Activated CD4-positive, CD25-positive, alpha-beta regulatory T cell treated with anti-CD3 and anti-CD28 coated beads, Interleukin-2, amount 50 U/mL, for 24 hours (primary cell): ENCODE data around the gene LAGE3.

Source experiments
- ATAC-seq, 2 donors: fragments of 150-1000 bp; cut with Tn5 transposase; one replicate each; pipeline ENCODE4 v1.10.0; 2021; ENCODE audit warnings: mild to moderate bottlenecking in 1 of 2, moderate library complexity in 1 of 2

LAGE3 gene

DNA sequence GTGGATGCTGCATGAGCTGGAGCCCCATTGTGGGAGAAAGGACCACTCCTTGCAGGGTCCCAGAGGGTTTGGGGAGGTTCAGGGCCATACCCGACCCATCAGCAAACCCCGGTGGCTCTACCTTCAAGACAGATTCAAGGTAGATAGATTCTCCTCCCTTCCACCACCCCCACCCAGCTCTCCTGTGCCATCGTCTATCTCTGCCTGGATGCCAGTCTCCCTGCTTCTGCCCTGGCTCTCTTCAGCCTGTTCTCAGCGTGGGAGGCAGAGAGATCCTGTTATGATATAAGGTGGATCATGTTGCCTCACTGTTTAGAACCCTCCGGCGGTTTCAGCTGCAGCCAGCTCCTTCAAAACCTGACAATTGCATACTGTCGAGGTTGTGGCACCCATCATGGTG lies 5.4 kb downstream of the LAGE3 start:
- no peak for ATAC-seq

DNA sequence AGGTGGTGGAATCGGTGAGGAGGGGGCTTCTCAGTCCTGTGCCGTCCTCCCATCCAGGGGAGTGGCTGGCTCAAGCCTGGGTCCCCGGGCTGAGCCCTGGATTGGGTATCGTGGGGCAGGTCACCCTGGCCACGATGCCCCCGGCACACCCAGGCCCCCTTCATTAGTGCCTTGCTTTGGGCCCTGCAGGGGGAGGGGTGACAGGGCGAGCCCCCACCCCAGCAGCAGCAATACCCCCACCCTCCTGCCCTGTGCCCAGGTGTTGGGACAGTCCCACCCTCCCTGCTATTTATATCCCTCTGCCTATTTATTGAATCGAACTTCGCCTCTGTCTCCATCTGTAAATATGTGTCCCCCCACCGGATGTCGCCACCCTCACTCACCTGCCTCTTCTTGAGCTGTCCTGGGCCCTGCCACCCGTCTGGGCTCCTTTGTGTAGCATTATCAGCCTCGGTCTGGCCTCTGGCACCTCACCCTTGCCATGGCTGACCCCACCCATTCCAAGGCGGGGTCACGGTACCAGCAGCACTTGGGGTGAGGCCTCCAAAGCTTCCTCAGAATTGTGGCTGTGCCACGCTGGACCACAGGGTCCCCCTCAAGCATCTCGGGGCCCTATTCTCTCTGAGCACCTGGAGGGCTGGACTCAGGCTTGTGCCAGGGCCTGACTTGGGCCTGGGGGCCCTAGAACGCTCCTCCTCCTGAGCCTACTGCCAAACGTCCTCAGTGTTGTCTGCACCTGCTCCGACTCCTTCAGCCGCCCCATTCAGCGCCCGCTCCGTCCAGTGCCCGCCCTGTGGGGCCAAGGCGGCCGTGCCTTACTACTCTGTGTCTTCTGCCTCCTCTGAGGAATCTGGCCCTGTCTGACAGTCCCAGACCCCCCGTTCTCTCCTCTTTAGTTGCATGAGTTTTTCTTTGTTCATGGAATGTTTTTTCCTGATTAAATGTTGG lies 6.1 kb downstream of the LAGE3 start:
- ATAC-seq = no peak

DNA sequence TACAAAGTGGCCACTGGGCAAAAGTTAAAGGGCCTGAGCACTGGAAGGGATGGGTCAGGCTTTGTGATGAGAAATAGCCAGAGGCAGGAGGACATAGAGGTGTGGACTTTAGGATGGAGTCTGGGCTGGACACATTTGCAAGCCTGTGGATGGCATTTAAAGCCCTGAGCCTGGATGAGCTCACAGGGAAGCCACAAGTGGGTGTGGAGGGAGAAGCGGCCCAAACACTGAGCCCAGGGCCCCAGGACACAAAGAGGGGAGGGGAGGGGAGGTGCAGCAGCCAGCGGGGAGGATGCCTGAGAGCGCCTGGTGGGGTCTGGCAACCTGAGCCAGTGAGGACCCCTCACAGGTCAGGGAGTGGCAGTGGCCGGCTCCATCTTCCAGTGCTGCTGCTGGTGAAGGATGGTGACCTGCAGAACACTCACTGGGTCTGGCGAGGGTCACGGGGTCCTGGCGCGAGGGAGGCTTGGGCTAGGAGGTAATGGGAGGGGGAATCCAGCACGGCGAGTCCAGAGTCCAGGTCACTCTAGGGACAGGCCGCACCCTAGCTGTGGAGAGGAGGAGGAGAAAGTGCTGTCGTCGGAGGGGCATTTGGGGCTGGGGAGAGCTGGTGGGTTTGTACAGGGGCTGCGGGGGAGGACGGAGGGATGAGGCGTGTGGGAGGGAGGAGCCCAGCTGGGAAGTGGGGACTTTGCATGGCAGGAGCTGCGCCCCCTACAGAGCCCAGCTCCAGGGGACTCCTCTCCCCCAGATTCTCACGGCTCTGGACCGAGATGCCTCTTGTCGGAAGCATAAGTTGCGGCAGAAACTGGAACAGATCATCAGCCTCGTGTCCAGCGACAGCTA lies 7.0 kb downstream of the LAGE3 start:
- ATAC-seq = no peak

DNA sequence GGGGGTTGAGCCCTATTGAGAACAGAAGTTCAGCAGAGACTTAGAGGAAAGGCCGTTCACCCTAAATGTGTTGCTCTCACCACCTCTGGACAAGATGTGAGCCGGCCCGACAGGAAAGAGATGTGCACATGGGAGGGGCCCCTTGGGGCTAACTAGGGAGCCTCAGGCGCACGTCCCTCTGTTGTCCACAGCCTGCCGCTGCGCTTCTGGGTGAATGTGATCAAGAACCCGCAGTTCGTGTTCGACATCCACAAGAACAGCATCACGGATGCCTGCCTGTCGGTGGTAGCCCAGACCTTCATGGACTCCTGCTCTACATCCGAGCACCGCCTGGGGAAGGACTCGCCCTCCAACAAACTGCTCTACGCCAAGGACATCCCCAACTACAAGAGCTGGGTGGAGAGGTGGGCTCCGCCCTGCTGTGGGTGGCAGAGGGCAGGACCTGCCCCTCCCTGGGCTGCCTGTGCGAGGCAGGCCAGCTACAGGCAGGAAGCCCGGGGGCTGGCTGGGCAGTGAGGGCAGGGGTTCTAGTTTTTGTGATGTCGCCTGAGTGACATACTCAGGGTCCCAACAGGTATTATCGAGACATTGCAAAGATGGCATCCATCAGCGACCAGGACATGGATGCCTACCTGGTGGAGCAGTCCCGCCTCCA lies 8.0 kb downstream of the LAGE3 start:
- ATAC-seq = no peak

DNA sequence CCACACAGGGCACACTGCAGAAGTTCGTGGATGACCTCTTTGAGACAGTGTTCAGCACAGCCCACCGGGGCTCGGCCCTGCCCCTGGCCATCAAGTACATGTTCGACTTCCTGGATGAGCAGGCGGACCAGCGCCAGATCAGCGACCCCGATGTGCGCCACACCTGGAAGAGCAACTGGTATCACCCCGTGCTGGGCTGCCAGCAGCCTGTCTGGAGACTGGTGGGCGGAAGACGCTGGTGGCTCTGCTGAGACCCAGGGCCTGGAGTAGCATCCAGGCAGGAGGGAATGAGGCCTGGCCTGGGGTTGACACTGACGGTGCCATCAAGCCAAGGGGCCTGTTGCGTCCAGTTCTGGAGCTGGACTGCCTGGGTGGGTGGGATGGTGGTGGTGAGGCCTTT lies 8.6 kb downstream of the LAGE3 start:
- no peak for ATAC-seq

DNA sequence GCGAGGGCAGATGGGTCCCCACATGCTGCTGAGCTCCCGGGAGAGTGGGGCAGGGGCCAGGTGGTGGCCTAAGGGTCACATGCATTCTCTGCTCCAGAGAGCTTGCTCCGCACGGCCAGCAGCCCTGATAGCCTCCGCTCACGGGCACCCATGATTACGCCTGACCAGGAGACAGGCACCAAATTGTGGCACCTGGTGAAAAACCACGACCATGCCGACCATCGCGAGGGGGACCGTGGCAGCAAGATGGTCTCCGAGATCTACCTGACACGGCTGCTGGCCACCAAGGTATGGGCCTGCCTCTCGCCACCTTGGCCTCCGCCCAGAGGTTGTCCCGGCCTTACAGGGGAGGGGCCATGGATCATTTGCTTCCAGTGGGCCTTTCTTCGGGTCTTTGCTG lies 9.2 kb downstream of the LAGE3 start:
- ATAC-seq = no peak

DNA sequence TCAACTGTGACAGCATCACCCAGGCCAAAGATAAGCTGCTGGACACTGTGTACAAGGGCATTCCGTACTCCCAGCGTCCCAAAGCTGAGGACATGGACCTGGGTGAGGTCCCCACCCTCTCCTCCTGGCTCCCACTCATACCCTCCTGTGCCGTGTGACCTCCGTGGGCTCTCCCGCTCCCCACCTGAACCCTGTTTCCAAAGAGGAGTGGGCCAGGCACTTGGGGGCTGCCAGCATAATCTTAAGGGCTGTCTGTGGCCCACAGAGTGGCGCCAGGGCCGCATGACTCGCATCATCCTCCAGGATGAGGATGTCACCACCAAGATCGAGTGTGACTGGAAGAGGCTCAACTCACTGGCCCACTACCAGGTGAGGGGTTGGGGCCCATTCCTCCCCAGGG lies 10.0 kb downstream of the LAGE3 start:
- ATAC-seq = no peak

DNA sequence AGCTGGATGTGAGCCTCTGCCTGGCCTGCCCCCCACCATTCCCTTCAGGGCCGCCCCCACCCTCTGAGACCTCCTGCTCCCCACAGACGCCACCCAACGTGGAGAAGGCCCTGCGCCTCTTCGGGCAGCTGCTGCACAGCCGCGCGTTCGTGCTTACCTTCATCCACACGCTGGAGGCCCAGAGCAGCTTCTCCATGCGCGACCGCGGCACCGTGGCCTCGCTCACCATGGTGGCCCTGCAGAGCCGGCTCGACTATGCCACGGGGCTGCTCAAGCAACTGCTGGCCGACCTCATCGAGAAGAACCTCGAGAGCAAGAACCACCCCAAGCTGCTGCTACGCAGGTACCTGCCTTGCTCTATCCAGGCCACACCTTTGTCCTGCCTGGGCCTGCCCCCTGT lies 10.9 kb downstream of the LAGE3 start:
- no peak for ATAC-seq

DNA sequence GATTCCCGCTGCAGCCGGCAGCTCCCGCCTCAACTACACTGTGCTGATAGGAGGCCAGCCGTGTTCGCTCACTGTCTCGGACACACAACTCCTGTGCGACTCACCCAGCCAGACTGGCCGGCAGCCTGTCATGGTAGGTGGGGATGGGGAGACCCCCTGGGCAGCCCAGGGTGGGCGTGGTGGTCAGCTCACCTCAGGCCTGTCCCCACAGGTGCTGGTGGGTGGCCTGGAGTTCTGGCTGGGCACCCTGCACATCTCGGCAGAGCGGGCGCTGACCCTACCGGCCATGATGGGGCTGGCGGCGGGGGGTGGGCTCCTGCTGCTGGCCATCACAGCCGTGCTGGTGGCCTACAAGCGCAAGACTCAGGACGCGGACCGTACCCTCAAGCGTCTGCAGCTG lies 11.5 kb downstream of the LAGE3 start:
- ATAC-seq = no peak

DNA sequence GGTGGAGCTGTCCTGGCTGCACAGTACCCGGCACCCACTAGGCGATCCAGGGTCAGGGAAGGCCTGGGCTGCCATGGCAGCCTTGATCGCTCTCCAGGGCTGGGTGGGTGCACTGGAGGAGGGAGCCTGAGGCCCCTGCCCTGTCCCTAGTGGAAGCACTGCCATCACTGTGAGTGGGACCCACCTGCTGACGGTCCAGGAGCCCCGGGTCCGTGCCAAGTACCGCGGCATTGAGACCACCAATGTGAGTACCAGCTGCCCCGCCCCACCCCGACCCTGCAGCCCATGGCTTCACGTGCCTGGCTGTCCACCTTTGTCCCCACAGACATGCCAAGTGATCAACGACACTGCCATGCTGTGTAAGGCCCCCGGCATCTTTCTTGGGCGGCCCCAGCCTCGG lies 12.2 kb downstream of the LAGE3 start:
- ATAC-seq = no peak

DNA sequence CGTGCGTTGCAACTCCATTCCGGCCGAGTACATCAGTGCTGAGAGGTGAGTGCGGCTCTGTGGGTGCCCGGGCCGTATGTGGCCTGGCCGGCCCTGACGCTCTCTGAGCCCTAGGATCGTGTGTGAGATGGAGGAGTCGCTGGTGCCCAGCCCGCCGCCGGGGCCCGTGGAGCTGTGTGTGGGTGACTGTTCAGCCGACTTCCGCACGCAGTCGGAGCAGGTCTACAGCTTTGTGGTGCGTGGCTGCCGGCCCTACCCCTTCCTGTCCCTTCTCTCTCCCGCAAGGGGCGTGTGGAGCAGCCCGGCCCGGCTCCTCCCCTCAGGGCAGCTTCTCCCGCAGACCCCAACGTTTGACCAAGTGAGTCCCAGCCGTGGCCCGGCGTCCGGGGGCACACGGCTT lies 13.0 kb downstream of the LAGE3 start:
- ATAC-seq = no peak

DNA sequence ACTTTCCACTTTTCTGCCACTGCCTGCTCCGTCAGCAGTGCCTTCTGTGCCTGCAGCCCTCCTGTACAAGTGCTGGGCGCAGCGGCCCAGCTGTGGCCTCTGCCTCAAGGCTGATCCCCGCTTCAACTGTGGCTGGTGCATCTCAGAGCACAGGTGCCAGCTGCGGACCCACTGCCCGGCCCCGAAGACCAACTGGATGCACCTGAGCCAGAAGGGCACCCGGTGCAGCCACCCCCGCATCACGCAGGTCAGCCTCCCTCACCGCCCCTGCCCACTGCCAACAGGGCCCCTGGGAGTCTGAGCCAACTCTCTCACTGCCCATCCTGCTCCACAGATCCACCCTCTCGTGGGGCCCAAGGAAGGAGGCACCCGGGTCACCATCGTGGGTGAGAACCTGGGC lies 13.5 kb downstream of the LAGE3 start:
- no peak for ATAC-seq

DNA sequence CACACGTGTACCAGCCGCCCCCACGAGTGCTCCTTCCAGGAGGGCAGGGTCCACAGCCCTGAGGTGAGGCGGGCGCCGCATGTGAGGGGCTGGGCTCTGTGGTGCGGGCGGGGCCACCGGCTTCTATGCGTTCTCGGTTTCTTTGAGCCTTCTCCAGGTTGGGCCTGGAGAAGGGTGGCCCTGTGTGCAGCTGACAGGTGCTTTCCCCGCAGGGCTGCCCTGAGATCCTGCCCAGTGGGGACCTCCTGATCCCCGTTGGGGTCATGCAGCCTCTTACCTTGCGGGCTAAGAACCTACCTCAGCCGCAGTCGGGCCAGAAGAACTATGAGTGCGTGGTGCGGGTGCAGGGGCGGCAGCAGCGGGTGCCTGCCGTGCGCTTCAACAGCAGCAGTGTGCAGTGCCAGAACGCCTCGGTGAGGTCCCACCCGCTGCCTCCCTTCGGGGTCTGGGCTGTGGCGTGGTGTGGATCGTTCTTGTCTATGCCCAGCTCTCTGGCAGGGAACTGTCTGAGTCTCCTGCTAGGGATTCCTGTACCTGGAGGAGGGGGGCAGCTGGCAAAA lies 14.2 kb downstream of the LAGE3 start:
- ATAC-seq = no peak

DNA sequence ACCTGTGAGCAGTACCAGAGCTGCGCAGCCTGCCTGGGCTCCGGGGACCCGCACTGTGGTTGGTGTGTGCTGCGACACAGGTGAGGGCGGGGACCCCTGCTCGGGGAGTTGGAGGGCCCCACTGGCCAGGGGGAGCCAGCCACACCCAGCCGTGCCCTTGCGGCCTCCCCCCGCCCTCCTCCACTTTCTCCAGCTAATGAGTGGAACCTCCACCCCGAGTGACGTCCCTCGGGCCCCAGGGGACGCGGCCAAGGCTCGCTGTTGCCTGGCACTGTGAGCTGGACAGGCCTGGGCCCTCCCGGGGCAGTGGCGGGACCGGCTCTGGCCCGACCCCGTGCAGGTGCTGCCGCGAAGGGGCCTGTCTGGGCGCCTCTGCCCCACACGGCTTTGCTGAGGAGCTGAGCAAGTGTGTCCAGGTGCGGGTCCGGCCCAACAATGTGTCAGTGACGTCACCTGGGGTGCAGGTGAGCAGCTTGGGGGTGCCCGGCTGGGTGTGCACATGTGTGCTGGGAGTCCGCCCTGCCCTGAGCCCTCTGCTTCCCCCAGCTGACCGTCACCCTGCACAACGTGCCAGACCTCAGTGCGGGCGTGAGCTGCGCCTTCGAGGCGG lies 15.4 kb downstream of the LAGE3 start:
- no peak for ATAC-seq

DNA sequence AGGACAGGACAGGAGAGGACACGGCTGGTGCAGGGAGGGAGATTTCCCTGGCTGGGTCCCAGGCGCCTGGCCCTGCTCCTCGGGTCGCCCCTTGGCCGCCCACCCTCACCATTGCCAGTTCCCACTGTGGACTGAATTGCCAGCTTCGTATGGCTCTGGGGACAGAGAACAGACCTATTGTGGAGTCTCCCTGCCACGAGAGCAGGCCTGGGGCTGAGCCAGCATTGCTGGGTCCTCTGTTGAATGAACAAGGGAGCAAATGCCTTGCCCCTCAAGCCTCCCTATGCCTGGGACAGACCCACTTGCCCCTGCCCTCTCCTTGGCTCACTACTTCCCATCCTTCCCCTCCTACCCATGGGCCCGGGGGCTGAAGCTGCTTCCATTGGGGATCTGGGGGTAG lies 16.7 kb downstream of the LAGE3 start:
- ATAC-seq = no peak

DNA sequence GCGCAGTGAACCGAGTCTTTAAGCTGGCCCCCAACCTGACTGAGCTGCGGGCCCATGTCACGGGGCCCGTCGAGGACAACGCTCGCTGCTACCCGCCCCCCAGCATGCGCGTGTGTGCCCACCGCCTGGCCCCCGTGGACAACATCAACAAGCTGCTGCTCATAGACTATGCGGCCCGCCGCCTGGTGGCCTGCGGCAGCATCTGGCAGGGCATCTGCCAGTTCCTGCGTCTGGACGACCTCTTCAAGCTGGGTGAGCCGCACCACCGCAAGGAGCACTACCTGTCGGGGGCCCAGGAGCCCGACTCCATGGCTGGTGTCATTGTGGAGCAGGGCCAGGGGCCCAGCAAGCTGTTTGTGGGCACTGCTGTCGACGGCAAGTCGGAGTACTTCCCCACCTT lies 18.8 kb downstream of the LAGE3 start:
- ATAC-seq = no peak

DNA sequence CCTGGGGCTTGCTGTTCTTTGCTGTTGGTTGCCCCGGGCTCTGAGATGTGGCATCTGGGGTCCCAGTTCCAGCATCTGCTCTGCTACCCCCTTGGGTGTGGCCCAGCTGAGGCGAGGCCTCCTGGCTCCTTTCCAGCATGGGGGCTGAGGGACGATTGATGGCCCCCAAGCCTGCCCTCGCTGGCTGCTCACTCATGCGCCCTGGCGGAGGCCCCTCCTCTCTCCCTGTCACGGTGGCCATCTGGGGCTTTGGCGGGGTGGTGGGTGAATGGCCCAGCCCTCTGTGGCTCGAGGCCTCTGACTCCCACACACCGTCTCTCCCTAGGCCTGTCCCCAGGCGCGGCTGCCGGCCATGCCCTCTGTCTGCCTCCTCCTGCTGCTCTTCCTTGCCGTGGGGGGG lies 19.2 kb downstream of the LAGE3 start:
- ATAC-seq = no peak

DNA sequence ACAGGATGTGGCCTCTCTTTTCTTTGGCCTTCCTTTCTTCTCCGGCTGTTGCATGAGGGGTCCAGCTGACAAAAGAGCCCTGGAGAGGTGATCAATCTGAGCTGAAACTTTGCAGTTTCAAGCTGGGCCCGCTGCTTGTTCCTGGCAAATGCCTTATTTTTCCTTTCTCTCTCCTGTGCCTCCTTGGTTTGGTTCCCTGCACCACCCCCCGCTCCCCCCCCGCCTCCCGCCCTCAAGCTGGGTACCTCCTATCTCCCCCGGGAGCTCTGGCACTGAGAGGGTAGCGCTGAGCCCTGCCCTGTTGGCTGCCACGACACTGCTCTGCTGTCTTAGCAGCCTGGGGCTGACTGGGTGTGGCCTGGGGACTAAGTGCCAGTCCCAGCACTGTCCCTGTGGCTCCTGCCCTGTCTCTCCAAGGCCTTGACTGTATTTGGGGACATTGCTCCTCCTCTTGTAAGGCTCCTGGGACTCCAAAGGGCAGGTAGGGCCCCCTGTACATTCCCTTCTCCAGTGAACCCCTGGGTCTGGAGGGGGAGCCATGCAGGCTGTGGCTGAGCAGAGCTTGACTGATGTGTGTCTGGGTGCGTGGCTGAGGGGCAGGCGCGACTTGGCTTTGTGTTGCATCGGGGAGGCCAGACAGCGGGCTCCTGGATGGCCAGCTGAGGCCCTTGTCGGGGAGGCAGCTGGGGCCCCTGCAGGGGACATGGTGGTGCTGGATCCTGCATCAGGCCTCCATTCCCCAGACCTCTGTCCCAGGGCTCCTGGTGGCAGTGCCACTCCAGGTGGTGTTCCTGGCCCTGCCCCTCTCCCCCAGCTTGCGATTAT lies 19.9 kb downstream of the LAGE3 start:
- peak; percentile 28 to 43 for ATAC-seq

DNA sequence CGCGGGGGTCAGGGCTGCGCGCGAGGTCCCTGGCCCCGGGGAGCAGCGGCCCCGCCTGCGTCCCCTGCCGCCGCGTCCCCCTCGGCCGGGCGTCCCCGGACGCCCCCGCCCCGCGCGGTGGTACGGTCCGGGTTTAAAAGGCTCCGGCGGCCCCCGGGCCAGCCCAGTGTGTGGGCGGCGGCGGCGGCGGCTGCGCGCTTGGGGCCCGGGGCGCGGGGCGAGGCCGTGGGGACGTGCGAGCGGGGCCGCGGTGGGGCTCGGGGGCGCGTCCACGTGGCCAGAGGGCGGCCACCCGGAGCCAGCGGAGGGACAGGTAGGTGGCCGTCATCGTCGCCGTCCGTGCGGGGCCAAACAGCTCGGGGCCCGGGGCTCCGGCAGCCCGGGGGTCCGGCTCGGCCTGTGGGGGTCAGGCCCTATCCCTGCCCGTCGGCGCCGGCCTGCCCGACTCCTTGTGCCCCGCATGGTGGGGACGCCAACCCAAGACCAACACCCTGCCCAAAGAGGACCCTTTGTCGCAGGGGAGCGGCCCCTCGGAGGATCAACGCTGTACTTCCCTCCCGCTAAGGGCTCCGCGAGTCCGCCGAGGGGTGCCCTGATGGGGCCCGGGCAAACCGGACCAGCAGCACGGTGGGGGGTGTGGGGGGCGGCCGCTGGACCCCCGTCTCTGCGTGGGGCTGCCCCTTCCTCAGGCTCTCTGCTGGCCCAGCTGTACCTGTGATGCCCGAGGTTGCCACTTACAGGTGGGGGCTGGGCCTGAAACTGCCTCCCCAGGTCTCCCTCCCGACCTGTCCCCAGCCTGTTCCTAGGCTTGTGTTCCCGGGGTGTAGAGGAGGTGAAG lies 20.7 kb downstream of the LAGE3 start, which contains the start of gene PLXNA3:
Gene PLXNA3 (plus strand): TSS at position 166 of the 838 bp plus-strand sequence. CDS start 1,903 bp downstream, outside the sequence.
- ATAC-seq = peak; percentile 81

DNA sequence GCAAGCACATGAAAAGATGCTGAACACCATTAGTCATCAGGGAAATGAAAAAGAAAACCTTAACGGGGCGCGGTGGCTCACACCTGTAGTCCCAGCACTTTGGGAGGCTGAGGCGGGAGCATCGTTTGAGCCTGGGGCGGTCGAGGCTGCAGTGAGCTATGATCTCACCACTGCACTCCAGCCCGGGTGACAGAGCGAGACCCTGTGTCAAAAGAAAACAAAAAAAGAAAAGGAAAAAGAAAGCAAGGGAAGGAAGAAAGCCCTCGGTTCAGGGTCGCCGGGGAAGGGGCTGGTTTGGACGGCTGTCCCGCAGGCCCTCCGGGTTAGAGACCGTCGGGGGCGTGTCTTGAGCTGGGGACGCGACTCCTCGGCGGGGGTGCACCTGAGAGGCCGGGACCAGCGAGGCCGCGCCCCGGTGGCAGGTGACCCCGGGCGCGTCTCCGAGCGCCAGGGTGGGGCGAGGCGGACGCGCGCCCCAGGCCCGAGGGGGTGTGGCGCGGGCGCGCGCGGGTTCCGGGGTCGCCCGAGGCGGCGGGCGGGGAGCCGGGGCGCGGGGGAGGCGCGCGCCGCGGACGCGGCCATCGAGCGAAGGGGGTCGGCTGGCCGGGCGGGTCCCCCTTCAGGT lies 21.5 kb downstream of the LAGE3 start:
- ATAC-seq = peak; percentile 56 to 67
